Measurements from ENCODE around the gene DEDD2. TPM values are rescaled to one million over a fixed set of nuclear protein-coding genes. Genes with fewer than 3 reads are reported as not detected.
"Not testable (repeated sequence)": the region's sequence is repeated elsewhere in the genome, so short reads cannot be mapped to it uniquely, and the experiment has no call there.

DEDD2 gene
- polyA plus RNA-seq, 3 donors = 125 to 141 (median 133) TPM

DNA sequence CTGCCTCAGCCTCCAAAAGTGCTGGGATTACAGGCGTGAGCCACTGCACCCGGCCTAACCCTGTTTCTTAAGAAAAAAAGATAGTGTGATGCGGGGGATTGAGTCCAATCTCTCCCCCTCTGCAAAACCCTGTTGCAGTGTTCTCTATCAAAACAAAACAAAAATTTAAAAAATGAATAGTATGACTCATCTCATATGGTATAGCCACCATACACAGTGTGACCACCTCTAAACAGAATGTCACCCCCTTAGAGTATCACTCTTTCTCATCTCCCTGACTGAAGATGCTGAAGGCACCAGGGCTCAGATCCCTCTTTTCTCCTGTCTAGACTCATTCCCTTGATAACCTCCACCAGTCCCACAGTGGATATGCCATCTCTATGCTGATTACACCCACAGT is 44.3 kb upstream of the DEDD2 start:
- TF ChIP-seq, protein P1, sequence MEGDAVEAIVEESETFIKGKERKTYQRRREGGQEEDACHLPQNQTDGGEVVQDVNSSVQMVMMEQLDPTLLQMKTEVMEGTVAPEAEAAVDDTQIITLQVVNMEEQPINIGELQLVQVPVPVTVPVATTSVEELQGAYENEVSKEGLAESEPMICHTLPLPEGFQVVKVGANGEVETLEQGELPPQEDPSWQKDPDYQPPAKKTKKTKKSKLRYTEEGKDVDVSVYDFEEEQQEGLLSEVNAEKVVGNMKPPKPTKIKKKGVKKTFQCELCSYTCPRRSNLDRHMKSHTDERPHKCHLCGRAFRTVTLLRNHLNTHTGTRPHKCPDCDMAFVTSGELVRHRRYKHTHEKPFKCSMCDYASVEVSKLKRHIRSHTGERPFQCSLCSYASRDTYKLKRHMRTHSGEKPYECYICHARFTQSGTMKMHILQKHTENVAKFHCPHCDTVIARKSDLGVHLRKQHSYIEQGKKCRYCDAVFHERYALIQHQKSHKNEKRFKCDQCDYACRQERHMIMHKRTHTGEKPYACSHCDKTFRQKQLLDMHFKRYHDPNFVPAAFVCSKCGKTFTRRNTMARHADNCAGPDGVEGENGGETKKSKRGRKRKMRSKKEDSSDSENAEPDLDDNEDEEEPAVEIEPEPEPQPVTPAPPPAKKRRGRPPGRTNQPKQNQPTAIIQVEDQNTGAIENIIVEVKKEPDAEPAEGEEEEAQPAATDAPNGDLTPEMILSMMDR (IDR thresholded peaks at IDR 0.05) = no peak

DNA sequence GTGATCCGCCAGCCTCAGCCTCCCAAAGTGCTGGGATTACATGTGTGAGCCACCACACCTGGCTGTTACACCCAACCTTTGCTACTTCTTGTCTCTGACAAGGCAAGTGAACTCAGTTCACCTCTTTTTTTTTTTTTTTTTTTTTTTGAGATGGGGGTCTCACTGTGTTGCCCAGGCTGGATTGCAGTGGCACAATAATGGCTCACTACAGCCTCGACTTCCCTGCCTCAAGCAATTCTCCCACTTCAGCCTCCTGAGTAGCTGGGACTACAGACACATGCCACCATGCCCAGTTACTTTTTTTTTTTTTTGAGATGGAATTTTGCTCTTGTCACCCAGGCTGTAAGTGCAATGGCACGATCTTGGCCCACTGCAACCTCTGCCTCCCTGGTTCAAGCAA is 40.4 kb upstream of the DEDD2 start:
- H2AFZ ChIP-seq (ENCODE audit: insufficient read depth, low read depth, low read length, poor library complexity, severe bottlenecking); H3K4me2 ChIP-seq (replicated peaks; ENCODE audit: extremely low read depth, low read length, poor library complexity, severe bottlenecking); intact Hi-C loops (cut with micrococcal nuclease); H3K27ac ChIP-seq (ENCODE audit: low read depth in 1 of 2, low read length in 2 of 2); H3K9me3 ChIP-seq (replicated peaks in 1 of 2; ENCODE audit: control insufficient read depth in 1 of 2, insufficient read depth in 1 of 2, low read length in 2 of 2); H3K4me3 ChIP-seq (replicated peaks in 1 of 3; ENCODE audit: low read depth in 2 of 3, low read length in 3 of 3); H3K36me3 ChIP-seq (replicated peaks in 1 of 2; ENCODE audit: control insufficient read depth in 1 of 2, insufficient read depth in 2 of 2, low read length in 2 of 2); H3K27ac Mint-ChIP-seq; H3K36me3 Mint-ChIP-seq; H3K9me3 Mint-ChIP-seq; DNase-seq; H3K9ac ChIP-seq (ENCODE audit: insufficient read depth, low read length, poor library complexity, severe bottlenecking): not testable (repeated sequence)
- Histone ChIP-seq H3K79me2 (ENCODE audit: insufficient read depth, low read length) (peaks cover 19% of the 10 kb centered on the region), H3K27me3 (ENCODE audit: control insufficient read depth in 2 of 2, insufficient read depth in 2 of 2, low read length in 2 of 2) (peaks cover 3 to 14% of the 10 kb centered on the region in 2 donors), H4K20me1 (ENCODE audit: insufficient read depth, low read length) (peaks cover 11% of the 10 kb centered on the region), H3K4me1 (ENCODE audit: control insufficient read depth in 1 of 2, insufficient read depth in 2 of 2, low read length in 2 of 2) (peaks cover 18 to 22% of the 10 kb centered on the region in 2 donors)
- Mint-ChIP-seq H3K27me3 (ENCODE audit: low read depth in 3 of 3) (peaks cover 20 to 44% (median 27%) of the 10 kb centered on the region in 3 donors), H3K4me3 (peak overlapping the region in 1 of 2 donors; percentile 35), H3K4me1 (peaks cover 16% of the 10 kb centered on the region)
- WGBS (ENCODE audit: insufficient coverage) = 100% methylated on average over 2 of the region's 3 CpGs

More for the DNA sequence above, 44.3 kb upstream of the DEDD2 start:
- Histone ChIP-seq H3K9me3 (replicated peaks in 1 of 2; ENCODE audit: control insufficient read depth in 1 of 2, insufficient read depth in 1 of 2, low read length in 2 of 2) (no peaks in the 10 kb centered on the region), H3K4me2 (replicated peaks; ENCODE audit: extremely low read depth, low read length, poor library complexity, severe bottlenecking) (no peak overlapping the region), H3K27me3 (ENCODE audit: control insufficient read depth in 2 of 2, insufficient read depth in 2 of 2, low read length in 2 of 2) (peaks cover 0 to 7% of the 10 kb centered on the region in 2 donors), H3K4me3 (replicated peaks in 1 of 3; ENCODE audit: low read depth in 2 of 3, low read length in 3 of 3) (no peak overlapping the region), H4K20me1 (ENCODE audit: insufficient read depth, low read length) (no peaks in the 10 kb centered on the region), H3K9ac (ENCODE audit: insufficient read depth, low read length, poor library complexity, severe bottlenecking) (no peak overlapping the region), H2AFZ (ENCODE audit: insufficient read depth, low read depth, low read length, poor library complexity, severe bottlenecking) (no peak overlapping the region), H3K79me2 (ENCODE audit: insufficient read depth, low read length) (no peaks in the 10 kb centered on the region), H3K27ac (ENCODE audit: low read depth in 1 of 2, low read length in 2 of 2) (no peak overlapping the region), H3K36me3 (replicated peaks in 1 of 2; ENCODE audit: control insufficient read depth in 1 of 2, insufficient read depth in 2 of 2, low read length in 2 of 2) (no peaks in the 10 kb centered on the region), H3K4me1 (ENCODE audit: control insufficient read depth in 1 of 2, insufficient read depth in 2 of 2, low read length in 2 of 2) (no peaks in the 10 kb centered on the region)
- no peak overlapping the region for H3K4me3 Mint-ChIP-seq
- intact Hi-C loops (cut with micrococcal nuclease) = no loop called here
- H3K27me3 Mint-ChIP-seq (ENCODE audit: low read depth in 3 of 3) = peaks cover 14 to 31% (median 18%) of the 10 kb centered on the region in 3 donors
- H3K4me1 Mint-ChIP-seq = peaks cover 1% of the 10 kb centered on the region
- peaks cover 0 to 2% (median 0%) of the 10 kb centered on the region in 7 donors for H3K9me3 Mint-ChIP-seq
- no CpG with 5 or more reads among the region's 3 CpGs for WGBS (ENCODE audit: insufficient coverage)
- H3K27ac Mint-ChIP-seq = no peak overlapping the region
- H3K36me3 Mint-ChIP-seq = peaks cover under 1% of the 10 kb centered on the region in 2 donors
- DNase-seq = no peak
